ENCODE results near the gene CHRNA3. TPM values are rescaled to one million over a fixed set of nuclear protein-coding genes. Genes with fewer than 3 reads are reported as not detected.
"Not testable (repeated sequence)": the region's sequence is repeated elsewhere in the genome, so short reads cannot be mapped to it uniquely, and the experiment has no call there.

Gene CHRNA3
- total RNA-seq, 1 donor from 2014 or later, result 1.3 TPM

DNA sequence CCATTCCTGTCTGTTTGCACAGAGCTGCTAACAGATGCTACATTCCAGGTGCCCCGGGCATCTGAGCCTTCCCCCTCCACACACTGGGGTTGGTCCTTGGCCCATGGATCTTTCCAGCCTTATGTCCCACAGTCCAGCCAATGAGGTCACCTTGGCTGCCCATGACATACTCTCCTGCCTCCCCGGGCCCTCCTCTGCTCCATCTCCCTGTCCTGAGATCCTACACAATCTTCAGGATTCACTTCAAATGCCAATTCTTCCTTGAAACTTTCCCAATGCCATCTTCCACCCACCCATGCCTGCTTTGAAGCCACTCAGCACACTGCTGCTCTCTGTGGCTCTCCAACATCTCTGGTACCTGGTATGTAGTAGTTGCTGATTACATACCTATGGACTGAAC, 4.3 kb downstream of the CHRNA3 start:
- Histone ChIP-seq H3K9me3 (no peaks in the 10 kb centered on the region), H3K4me1 (peaks cover 15% of the 10 kb centered on the region), H3K27me3 (ENCODE audit: low read depth) (peaks cover 31% of the 10 kb centered on the region), H3K27ac (no peak overlapping the region), H3K4me3 (no peak overlapping the region), H3K36me3 (no peaks in the 10 kb centered on the region)
- no peak for ATAC-seq
- no peak for TF ChIP-seq CTCF (IDR thresholded peaks at IDR 0.05)
- intact Hi-C loops (cut with DNase I), result no loop called here
- DNase-seq, result no peak

GRCh38 chr15:78615151-78615589, 5.6 kb downstream of the CHRNA3 start:
- Histone ChIP-seq H3K4me1 (peaks cover 5% of the 10 kb centered on the region), H3K27me3 (ENCODE audit: low read depth) (peaks cover 18% of the 10 kb centered on the region), H3K9me3 (no peaks in the 10 kb centered on the region), H3K27ac (no peak overlapping the region), H3K36me3 (no peaks in the 10 kb centered on the region), H3K4me3 (no peak overlapping the region)
- TF ChIP-seq CTCF (IDR thresholded peaks at IDR 0.05), result no peak
- intact Hi-C loops (cut with DNase I), result no loop called here
- ATAC-seq, result no peak
- DNase-seq, result no peak

DNA sequence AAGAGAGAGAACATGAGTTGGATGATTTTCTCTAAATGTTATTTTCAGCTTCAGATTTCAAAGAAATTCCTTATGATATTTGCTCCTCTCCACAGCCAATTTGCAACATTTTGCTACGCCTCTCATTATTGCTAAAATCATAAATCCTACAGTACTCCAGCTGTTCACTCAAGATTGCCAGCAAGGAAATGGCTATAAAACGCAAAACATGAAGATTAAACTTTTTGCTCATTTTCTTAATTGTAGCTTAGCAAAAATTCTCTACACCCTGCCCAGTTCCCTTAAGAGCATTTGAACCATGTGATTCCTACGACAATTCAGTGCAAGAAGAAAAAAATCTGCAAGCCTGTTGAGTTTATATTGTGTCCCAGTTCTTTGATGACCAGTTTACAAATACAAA, 6.8 kb downstream of the CHRNA3 start:
- Histone ChIP-seq H3K4me3 (no peak overlapping the region), H3K9me3 (no peaks in the 10 kb centered on the region), H3K27me3 (ENCODE audit: low read depth) (peaks cover 6% of the 10 kb centered on the region), H3K36me3 (no peaks in the 10 kb centered on the region), H3K27ac (no peak overlapping the region), H3K4me1 (no peaks in the 10 kb centered on the region)
- ATAC-seq (no peak), DNase-seq (no peak)
- no peak for TF ChIP-seq CTCF (IDR thresholded peaks at IDR 0.05)
- intact Hi-C loops (cut with DNase I), result no loop called here

GRCh38 chr15:78609551-78609950, 11.2 kb downstream of the CHRNA3 start:
- H3K9me3 ChIP-seq; intact Hi-C loops (cut with DNase I); H3K27ac ChIP-seq; H3K4me1 ChIP-seq; ATAC-seq; H3K4me3 ChIP-seq; H3K27me3 ChIP-seq (ENCODE audit: low read depth); DNase-seq; H3K36me3 ChIP-seq: not testable (repeated sequence)

GRCh38 chr15:78605680-78606079, 15.1 kb downstream of the CHRNA3 start:
- DNase-seq (no peak), ATAC-seq (no peak)
- TF ChIP-seq CTCF (IDR thresholded peaks at IDR 0.05), result no peak
- Histone ChIP-seq H3K4me3 (no peak overlapping the region), H3K27me3 (ENCODE audit: low read depth) (peaks cover 13% of the 10 kb centered on the region), H3K9me3 (no peaks in the 10 kb centered on the region), H3K27ac (no peak overlapping the region), H3K4me1 (no peaks in the 10 kb centered on the region), H3K36me3 (no peaks in the 10 kb centered on the region)
- intact Hi-C loops (cut with DNase I), result no loop called here

DNA sequence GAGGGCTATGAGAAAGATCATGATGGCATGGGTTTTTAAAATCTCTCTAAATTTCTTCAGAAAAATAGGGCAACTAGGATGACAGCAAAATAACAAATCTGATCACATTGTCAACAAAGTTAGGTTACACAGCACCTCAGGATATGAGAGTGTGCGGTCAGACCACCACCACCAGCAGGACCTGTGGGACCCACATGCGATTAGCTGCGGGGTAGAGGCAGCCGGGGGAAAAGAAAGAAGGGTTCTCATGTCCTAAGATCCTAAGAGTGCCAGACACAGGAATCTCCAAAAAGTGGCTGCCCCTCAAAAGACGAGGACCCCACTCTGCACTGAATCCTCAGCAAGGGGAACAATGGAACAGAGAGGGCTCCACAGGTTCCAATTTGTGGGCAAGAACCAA, 15.6 kb downstream of the CHRNA3 start:
- intact Hi-C loops (cut with DNase I), result no loop called here
- no peak for ATAC-seq
- TF ChIP-seq CTCF (IDR thresholded peaks at IDR 0.05), result no peak
- peaks cover 13% of the 10 kb centered on the region for H3K27me3 ChIP-seq (ENCODE audit: low read depth)
- H3K9me3 ChIP-seq, result no peaks in the 10 kb centered on the region
- H3K36me3 ChIP-seq, result no peaks in the 10 kb centered on the region
- no peak for DNase-seq
- no peaks in the 10 kb centered on the region for H3K4me1 ChIP-seq
- no peak overlapping the region for H3K4me3 ChIP-seq
- H3K27ac ChIP-seq, result no peak overlapping the region

Measured in lower lobe of right lung (tissue), 2 donors.